GM15510 (cell line): ENCODE data around the gene MEAF6.

Experiments used
- POLR2A ChIP-seq: IDR thresholded peaks from 3 replicates; pipeline ENCODE4 v1.6.1; 2011; ENCODE audit warnings: borderline replicate concordance; ENCODE audit not compliant: insufficient read length; ENCODE audit errors: extremely low read depth

The MEAF6 gene

GRCh38 chr1:37540036-37540785 is 25.6 kb upstream of the MEAF6 start:
- no peak for TF ChIP-seq POLR2A

GRCh38 chr1:37537378-37537777 is 22.8 kb upstream of the MEAF6 start:
- TF ChIP-seq POLR2A = no peak

GRCh38 chr1:37533317-37534093 is 18.9 kb upstream of the MEAF6 start:
- TF ChIP-seq POLR2A = no peak

- TF ChIP-seq POLR2A = no peak
Measured at GRCh38 chr1:37519613-37520012, 5.0 kb upstream of the MEAF6 start.

GRCh38 chr1:37517569-37517968 is 3.0 kb upstream of the MEAF6 start:
- no peak for TF ChIP-seq POLR2A

- no peak for TF ChIP-seq POLR2A
Measured at GRCh38 chr1:37515185-37516034, 844 bp upstream of the MEAF6 start.

- no peak for TF ChIP-seq POLR2A
Measured at GRCh38 chr1:37513795-37514349, 694 bp downstream of the MEAF6 start.

- no peak for TF ChIP-seq POLR2A
Measured at GRCh38 chr1:37509181-37509580, 5.4 kb downstream of the MEAF6 start.

- TF ChIP-seq POLR2A = no peak
Measured at GRCh38 chr1:37506740-37507139, 7.8 kb downstream of the MEAF6 start.

GRCh38 chr1:37502104-37502503 is 12.5 kb downstream of the MEAF6 start:
- no peak for TF ChIP-seq POLR2A

- TF ChIP-seq POLR2A = no peak
Measured at GRCh38 chr1:37501661-37502060, 12.9 kb downstream of the MEAF6 start.

GRCh38 chr1:37498872-37499617 is 15.5 kb downstream of the MEAF6 start:
- TF ChIP-seq POLR2A = no peak

- TF ChIP-seq POLR2A = no peak
Measured at GRCh38 chr1:37497832-37498231, 16.7 kb downstream of the MEAF6 start.

GRCh38 chr1:37495875-37496274 is 18.7 kb downstream of the MEAF6 start:
- TF ChIP-seq POLR2A = no peak
